ENCODE measurements around the gene AFP.

DNA sequence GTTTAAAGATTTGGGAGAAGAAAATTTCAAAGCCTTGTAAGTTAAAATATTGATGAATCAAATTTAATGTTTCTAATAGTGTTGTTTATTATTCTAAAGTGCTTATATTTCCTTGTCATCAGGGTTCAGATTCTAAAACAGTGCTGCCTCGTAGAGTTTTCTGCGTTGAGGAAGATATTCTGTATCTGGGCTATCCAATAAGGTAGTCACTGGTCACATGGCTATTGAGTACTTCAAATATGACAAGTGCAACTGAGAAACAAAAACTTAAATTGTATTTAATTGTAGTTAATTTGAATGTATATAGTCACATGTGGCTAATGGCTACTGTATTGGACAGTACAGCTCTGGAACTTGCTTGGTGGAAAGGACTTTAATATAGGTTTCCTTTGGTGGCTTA lies 30.9 kb upstream of the AFP start:
- TF ChIP-seq POLR2A (IDR thresholded peaks at IDR 0.05; ENCODE audit: low read length) (no peak), GATA1 (IDR thresholded peaks at IDR 0.05; ENCODE audit: low read depth, low read length) (no peak)

Measured in erythroblast (primary cell).